Stimulated activated CD8-positive, alpha-beta memory T cell treated with anti-CD3 and anti-CD28 coated beads, Interleukin-15, amount 100 ng/mL, for 48 hours (primary cell): ENCODE results near the gene RGS9.

Experiments used
- DNase-seq, 2 donors: peaks; one replicate each; pipeline ENCODE4 v3.0.0-alpha.2; 2020; ENCODE audit warnings: low read depth in 2 of 2

The RGS9 gene

DNA sequence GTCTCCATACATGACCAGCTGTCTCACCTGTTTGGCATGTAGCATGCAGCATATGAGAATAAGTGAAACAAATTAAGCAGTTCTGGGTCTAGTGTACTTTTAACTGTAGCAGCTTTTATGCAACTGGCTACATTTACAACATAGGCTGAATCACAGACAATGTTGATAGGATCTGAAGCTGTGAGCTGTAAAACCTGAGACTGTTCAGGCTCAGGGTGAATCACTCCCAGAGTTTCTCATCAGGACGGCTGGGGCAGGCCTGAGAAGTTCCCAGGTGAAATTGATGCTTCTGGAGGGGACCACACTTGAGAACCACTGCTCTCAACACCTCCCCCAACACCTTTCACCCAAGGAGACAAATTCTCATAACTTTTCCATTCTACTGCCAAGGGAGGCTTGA, 70.3 kb downstream of the RGS9 start:
- peak in 1 of 2 donors; percentile 24 for DNase-seq

DNA sequence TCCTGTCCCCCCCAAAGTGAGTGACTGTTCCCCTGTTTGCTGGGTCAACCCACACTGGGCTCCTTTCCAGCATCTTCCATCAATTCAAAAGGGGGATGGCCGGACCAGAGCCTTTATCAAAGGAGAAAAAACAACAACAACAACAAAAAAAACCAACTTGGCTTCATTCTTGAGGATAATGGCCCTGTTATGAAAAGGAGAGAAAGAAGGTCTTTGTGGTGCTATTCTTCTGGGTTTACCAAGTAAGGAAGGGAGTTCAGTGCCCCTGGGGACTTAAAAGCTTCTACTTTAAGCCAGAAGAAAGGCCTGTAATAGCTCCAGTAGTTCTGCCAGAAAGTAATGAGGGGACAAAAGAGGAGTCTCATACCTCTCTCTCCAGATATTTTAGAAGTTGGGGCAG, 71.5 kb downstream of the RGS9 start:
- DNase-seq, result no peak

DNA sequence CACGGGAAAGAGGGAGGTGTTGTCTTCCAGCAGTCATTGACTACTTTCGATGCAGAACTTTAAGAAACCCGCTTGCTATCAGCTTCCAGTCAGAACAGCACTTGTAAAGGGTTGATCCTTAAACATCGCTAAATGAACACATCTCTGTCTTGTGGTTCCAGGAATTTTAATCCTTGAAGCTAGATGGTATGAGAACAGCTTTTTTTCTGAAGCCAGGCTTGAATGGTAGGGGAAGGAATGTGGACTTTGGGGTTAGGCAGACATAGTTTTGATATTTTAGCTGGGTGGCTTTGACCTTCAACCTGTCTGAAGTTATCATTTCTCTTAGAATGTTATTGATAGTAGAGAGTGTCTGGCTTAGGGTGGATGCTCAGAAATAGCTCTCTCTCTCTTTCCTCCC, 81.1 kb downstream of the RGS9 start:
- DNase-seq, result no peak

DNA sequence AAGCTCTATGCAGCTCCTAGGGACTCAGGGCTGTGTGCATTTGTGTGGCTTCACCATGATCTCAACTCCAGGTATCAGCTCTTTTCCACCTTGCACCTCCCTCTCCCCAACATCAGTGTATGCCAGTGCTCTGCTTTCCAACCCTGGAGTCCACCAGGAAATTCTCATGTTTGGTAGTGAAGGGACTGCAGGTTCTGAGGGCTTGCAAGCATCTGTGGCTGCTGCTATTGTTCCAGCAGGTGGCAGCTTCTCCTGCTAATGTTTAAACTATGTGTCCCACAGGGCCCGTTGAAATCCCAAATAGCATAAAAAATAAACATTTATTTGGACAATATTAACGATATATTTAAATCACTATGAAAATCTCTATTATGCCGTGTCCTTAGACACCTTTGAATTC, 82.0 kb downstream of the RGS9 start:
- DNase-seq, result no peak

DNA sequence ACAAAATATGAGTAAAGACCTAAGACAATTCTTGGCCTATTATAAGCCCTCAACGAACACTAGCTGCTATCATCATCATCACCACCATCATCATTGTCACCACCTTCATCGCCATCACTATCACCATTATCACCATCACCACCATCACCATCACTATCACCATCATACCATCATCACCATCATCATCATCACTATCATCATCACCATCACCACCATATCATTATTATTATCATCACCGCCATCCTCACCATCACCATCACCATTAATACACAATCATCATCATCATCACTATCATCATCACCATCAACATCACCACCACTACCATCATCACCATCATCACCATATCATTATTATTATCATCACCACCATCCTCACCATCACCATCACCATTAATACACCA, 82.5 kb downstream of the RGS9 start:
- DNase-seq, result no peak

DNA sequence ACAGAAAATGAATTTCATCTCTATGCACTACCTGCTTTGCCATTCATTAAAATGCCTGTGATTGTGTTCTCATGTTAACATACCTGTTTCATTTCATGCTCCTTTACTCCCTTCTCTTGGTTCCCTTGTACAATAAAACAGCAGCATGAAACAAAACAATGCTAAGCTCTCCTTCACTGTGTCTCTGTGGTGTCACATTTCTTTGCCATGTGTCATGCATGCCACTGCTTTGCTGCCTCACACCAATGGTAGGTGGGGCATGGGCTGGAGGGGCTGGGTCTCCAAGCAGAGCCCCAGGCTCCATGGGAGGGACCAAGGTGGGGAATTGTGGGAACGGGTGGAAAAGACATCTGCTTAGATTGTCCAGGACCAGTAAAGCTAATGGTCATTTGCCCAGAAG, 83.6 kb downstream of the RGS9 start:
- DNase-seq, result no peak

DNA sequence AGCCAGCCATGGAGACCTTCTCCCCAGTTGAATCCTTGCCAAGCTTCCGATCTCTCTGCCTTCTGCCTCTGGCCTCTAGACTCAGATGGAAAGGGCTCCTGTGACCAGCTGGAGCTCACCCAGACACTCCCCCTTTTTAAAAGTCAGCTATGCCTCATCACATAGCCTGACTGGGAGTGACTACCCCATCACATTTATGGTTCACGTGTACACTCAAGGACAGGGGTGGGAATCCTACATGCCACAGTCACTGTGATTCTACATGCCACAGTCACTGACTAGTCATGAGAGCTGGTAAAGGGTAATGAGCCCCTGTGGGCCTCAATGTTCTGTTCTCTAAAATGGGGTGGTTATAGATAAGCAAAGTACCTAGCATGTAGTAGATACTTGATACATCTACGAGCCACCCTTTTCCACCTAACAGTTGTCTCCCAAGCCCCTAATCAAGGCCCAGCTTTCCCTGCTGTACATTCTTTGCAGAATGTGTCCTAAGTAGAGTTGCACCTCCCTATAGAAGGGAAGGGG, 85.1 kb downstream of the RGS9 start:
- no peak for DNase-seq

DNA sequence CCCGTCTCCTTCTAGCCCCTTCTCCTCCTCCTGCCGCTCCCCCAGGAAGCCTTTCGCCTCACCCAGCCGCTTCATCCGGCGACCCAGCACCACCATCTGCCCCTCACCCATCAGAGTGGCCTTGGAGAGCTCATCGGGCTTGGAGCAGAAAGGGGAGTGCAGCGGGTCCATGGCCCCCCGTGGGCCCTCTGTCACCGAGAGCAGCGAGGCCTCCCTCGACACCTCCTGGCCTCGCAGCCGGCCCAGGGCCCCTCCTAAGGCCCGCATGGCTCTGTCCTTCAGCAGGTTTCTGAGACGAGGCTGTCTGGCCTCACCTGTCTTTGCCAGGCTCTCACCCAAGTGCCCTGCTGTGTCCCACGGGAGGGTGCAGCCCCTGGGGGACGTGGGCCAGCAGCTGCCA, 87.9 kb downstream of the RGS9 start:
- no peak for DNase-seq

DNA sequence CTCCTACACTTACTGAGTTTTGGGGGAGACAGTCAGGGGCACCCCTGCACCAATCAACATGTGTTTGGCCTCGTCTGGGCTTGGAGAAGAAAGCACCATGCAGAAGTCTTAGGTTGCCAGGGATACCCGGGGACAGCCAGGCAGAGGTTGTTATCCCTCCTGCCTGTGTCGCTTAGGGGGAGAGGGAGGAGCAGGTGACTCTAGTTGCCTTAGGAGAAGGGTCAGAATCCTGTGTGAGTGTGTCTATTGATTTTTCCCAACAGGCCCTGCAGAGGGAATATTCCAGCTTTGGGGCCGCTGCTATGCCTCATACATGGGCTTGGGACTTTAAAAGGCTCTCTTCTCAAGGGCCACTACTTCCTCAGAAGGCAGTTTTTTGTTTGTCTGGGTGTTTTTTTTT, 89.1 kb downstream of the RGS9 start:
- no peak for DNase-seq

DNA sequence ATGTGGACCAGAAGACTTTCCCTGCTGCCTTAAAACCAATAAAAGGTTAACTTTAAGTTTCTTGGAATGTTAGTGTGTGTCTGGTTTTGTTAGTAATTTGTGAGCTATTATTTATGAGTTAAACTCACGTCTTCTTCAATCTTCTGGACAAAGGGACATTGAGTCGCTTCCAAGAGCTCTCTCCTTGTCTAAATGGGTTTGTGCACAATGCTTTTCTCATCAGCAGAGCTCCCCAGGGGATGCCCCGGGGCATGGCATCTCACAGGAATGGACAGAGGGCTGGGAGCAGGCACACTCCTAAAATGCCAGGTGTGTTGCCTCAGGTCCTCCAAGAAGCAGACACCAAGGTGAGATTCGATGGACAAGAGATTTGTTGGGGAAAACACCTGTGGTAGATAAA, 90.5 kb downstream of the RGS9 start:
- DNase-seq, result no peak

DNA sequence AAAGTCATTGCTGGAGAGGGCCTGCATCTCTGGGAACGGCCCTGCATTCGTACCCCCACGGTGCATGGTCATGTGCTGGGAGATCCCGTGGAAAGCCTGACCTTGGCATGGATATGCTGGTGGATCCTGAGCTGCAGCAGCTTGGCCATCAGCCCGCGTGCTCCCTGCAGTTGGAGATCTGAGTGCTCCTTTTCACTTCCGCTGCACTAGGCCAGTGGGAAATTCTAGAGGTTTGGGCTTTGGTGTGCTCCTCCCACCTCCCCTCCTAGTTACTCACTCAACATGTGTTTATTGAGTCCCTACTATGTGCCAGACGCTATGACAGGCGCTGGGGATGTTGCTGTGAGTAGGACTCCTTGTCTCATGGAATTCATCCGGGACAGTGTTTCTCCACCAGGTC, 91.1 kb downstream of the RGS9 start:
- DNase-seq, result no peak

DNA sequence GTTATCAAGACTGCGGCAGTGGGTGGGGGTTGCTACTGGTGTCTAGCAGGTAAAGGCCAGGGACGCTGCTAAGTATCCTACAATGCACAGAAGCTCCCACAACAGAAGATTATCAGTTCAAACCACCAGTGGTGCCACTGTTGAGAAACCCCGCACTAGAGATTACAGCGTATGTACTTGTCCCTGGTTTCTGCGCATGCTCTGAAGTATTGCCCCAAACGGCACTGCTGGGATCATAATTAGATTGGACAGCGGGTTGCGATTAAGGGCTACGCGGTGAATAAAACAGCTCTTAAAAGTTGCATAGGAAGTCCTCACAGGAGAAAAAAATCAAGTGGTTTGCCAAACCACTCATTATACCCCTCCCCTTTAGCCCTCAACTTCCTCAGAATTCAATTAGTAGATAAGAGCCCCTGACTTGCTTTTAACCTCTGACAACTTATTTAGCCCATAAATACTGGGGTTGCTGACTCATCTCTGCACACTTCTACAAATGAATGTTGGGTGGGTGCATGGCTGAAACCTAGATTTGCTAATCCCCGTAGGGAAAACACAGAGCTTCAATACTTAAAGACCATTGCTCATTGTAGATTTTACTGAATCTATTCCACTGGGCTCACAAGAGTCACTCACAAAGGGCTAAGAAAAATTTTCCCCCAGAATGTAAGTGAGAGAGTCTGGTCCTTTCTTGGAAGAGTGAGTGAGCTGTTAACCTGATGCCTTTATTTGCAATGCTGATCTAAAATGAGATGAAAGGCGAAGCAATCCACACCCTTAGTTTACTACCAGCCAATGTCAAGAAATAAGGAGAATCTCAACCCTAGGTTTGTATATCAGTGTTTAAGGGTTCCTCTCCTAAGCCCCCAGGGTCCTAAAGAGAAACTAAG, 91.8 kb downstream of the RGS9 start:
- peak; percentile 31 to 47 for DNase-seq

DNA sequence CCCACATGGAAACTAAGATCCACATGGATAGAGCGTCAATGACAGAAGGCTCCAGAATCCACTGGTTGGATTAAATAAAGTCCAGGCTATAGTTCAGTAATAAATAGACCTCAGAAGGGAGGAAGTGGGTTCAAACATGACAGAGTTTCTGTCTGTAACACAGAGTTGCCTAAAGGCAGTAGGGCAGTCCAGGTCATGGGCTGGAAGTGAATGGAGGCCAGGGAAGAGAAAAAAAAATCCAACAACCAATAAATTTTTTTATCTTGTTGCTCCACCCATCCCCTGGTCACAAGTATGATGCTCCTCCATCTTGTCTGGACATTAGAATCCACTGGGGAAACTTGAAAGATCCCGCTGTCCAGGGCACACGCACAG, 92.4 kb downstream of the RGS9 start:
- no peak for DNase-seq

DNA sequence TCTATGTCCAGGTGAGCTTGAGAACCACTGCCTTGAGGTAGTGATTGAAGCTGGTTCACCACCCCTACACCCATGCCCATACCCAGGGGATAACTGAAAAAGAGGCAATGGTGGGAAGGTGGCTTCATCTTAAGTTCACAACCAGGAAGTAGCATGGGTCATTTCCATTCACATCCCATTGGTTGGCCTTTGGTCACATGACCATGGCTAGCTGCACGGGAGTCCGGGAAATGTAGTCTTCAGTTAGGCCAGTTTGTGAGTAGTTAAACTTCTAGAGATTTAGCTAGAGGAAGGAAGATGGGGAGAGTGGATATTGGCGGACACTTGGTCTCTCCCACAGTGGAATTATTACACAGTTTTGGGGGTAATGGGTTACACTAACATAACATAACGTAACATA, 92.9 kb downstream of the RGS9 start:
- DNase-seq, result no peak

DNA sequence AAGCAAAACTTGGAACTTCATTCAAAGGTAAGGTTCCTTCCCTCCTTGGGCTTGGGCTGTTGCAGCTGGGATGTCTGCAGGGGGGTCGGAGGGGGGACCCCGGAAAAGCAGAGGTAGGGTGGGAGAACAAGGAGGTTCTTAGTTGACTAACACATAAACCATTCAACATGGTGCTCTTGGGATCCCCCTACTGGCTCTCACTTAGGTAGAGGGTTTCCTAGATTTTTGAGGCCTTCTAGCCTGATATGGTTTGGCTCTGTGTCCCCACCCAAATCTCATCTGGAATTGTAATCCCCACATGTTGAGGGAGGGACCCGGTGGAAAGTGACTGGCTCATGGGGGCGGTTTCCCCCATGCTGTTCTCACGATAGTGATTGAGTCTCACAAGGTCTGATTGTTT, 93.9 kb downstream of the RGS9 start:
- DNase-seq, result no peak

DNA sequence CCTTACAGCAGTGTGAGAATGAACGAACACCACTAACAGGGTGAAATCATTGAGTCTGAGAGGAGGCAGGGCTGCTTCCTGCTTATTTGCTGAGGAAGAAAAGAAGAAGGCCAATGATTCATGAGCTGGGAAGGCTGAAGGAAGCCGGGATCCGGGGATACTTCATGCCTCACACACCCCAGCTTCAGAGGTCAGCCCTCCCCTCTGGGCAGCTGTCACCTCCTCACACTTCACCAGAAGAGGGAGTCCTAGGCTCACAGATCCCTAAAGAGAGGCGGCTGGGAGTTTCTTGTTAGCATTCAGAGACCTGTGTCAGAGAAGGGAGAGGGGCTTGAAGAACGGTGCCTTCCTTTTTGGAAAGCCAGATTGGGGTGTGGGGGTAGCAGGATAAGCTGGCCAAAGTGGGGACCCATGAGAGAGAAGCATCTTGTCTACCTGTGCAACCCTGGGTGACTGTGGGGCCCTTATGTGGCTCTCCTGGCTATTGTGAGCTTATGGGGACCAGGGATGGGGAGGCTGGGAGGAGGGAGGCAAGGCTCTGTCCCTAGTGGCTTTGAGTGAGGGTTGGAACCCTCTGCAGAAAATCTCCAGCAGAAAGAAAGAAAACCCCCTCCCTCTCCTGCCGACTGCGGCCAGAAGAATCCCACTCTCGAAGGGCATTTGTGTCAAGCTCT, 94.6 kb downstream of the RGS9 start:
- DNase-seq, result peak in 1 of 2 donors; percentile 37

DNA sequence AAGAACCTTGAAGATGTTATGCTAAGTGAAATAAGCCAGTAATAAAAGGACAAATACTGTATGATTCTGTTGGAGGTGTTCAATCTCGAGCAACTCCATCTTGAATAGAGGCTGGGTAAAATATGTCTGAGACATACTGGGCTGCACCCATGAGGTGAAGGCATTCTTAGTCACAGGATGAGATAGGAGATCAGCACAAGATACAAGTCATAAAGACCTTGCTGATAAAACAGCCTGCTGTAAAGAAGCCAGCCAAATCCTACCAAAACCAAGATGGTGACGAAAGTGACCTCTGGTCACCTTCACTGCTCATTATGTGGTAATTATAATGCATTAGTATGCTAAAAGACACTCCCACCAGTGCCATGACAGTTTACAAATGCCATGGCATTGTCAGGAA, 98.1 kb downstream of the RGS9 start:
- peak in 1 of 2 donors; percentile 15 for DNase-seq

DNA sequence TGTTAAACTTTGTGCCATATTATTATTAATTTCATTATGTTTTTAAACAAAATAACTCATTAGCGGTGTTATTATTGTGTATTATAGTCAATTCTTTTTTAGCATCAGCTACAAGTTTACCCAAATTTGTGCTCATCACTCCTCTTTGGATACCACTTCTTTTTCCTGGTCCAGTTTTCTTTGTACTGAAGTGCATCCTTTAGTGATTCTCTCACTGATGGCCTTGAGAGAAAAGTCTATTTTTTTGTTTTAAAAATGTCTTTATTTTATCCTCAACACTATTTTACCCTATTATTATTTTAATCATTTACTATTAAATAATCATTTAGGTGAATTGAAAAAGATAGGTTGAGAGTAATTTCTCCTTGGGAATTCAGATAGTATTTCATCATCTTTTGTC, 99.2 kb downstream of the RGS9 start:
- DNase-seq, result no peak

DNA sequence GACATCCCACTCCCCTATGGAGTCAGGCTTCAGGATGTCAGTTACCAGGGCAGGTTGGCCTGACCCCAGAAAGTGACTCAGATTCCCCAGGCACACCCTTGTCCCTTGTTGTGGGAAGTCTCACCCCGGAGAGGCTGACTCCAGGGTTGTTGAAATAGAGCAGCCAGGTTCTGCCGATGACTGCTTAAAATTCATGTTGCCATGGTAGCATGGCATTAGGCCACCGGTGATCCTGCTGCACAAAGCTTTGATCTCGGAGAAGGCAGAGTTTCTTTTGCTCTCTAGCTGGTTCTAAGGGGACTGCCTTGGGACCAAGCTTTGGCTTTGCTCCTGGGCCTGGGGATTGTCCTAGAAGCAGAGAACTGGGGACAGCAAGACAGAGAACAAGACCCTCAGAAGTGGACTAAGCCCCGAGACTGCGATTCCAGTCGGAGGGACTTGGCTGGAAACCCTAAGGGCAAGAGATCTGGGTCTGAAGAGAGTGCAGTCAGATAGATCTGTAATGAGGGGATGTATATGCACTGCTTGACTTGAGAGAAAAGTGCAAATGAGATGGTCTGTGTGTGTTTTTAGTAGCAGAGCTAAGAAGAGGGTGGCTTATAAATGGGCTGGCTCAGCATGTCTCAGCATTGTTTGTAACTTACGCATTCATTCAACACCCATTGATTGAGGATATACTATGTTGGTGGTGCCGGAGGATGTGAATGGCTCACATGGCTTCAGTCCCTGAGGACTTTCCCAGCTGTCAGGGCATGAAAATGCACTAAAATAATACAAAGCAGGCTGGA, 106.9 kb downstream of the RGS9 start:
- peak in 1 of 2 donors; percentile 10 for DNase-seq

DNA sequence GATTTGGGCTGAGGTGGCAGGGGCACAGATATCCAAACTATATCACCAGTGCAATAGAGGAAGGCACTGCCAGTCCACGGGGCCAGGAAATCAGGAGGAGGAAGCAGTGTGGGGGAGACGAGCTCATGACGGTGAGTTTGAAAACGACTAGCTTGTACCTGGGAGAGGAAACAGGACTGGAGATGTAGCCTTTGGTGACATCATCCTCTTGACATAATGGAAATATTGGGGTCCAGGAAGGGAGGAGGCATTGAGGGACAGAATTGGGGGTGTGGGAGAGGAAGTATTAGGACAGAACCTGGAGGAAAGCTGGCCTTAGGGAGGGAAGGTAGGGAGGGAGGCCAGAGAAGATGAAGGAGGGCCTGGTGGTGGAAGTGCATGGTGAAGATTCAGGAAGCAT, 109.1 kb downstream of the RGS9 start:
- no peak for DNase-seq

DNA sequence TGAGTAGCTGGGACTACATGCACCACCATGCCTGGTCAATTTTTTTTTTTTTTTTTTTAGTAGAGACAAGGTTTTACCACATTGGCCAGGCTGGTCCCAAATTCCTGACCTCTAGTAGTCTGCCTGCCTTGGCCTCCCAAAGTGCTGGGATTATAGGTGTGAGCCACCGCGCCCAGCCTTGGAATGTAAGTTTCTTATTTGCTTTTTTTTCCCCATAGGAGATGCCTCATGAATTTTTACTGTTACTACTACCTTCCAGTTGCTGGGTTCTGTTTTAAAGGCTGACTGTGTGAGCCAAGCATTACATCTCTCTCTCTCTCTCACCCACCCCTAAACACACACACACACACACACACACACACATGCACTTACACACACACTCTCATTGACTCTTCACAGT, 112.6 kb downstream of the RGS9 start:
- no peak for DNase-seq

DNA sequence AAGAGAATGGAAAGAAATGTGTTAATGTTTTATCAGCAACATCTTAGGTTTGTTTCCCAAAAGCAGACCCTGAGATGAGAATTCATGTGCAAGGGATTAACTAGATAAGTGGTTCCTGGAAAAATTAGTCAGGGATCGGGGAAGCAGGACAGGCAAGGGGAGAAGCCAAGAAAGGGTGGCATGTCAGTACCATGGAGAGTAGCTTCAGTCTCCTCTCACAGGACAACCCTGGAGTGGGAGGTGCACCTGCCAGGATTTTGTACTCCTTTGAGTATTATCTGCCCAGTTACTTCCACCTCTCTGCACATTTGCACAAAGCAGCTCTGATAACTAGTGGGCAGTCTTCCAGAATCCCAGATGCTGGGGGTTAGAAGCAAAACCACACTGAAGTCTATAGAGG, 117.0 kb downstream of the RGS9 start:
- no peak for DNase-seq
